GM12878 (cell line): Measurements from ENCODE around the gene EEF1E1. TPM values are rescaled to one million over a fixed set of nuclear protein-coding genes. Genes with fewer than 3 reads are reported as not detected.

Experiments
- ATAC-seq: fragments of 200-7000 bp; cut with Tn5 transposase; 3 replicates; pipeline ENCODE4 v1.9.1; 2020; ENCODE audit warnings: mild to moderate bottlenecking, moderate library complexity
- Bru-seq: library from RNA; stranded (reverse); fragments of 400-500 nt; gene quantifications from one replicate; lab custom pipeline; 2021; lab: Mats Ljungman, UMichigan
- BruChase-seq, 2 experiments: library from RNA; stranded (reverse); fragments of 400-500 nt; gene quantifications; one replicate each; lab custom pipeline; 2021; lab: Mats Ljungman, UMichigan
- BruUV-seq: library from RNA; stranded (reverse); fragments of 400-500 nt; replicated peaks from 2 replicates; lab custom pipeline; 2021; lab: Mats Ljungman, UMichigan
- CTCF ChIA-PET: fragments of 300-600 bp; sonication (Branson Sonifier 250); formaldehyde crosslinking; extraction: SDS; loops from one replicate; lab custom pipeline; 2021; ENCODE audit warnings: inconsistent platforms; lab: Yijun Ruan, JAX
- POLR2A ChIA-PET: fragments of 350-600 bp; formaldehyde crosslinking; extraction: SDS; loops from one replicate; lab custom pipeline; 2021; ENCODE audit warnings: inconsistent platforms; lab: Charles Lee
- RAD21 ChIA-PET: fragments of 300-600 bp; sonication (Branson Sonifier 250); formaldehyde crosslinking; loops from one replicate; lab custom pipeline; 2023; ENCODE audit warnings: antibody characterized with exemption; ENCODE audit not compliant: unreplicated experiment; lab: Charles Lee
- SMC1A ChIA-PET: fragments of 300-600 bp; sonication (Branson Sonifier 250); formaldehyde crosslinking; loops from one replicate; lab custom pipeline; 2023; ENCODE audit not compliant: unreplicated experiment, uncharacterized antibody; lab: Charles Lee
- DNase-seq: peaks from one replicate; pipeline ENCODE4 v3.0.0-alpha.2; 2011; ENCODE audit warnings: low read depth, low spot score
- FAIRE-seq: peaks from 3 replicates; lab custom pipeline; 2011; peaks lifted over from hg19 to GRCh38; lab: Jason Lieb, UNC
- H2AFZ ChIP-seq: 2 replicates; pipeline ENCODE4 v1.6.0; 2011; ENCODE audit warnings: low read depth, low read length, control low read depth; ENCODE audit not compliant: control insufficient read depth
- H3K27ac ChIP-seq: 2 replicates; pipeline ENCODE4 v1.5.1; 2011; ENCODE audit warnings: control low read depth; ENCODE audit not compliant: control insufficient read depth, insufficient read depth
- H3K27me3 ChIP-seq, 2 experiments: replicated peaks in 1 of 2; 2 replicates each; pipeline versions ENCODE4 v1.6.0 to v1.6.1; 2011; ENCODE audit warnings: low read length in 1 of 2; ENCODE audit not compliant: control insufficient read depth in 2 of 2, insufficient read depth in 2 of 2
- H3K36me3 ChIP-seq, 2 experiments: 2 replicates each; pipeline ENCODE4 v1.5.1; 2011; ENCODE audit warnings: low read length in 1 of 2; ENCODE audit not compliant: control insufficient read depth in 2 of 2, insufficient read depth in 2 of 2
- H3K4me1 ChIP-seq: 2 replicates; pipeline ENCODE4 v1.6.1; 2011; ENCODE audit warnings: mild to moderate bottlenecking, low read length, moderate library complexity, mixed read lengths; ENCODE audit not compliant: control insufficient read depth, insufficient read depth
- H3K4me2 ChIP-seq: 2 replicates; pipeline ENCODE4 v1.6.0; 2011; ENCODE audit warnings: control low read depth; ENCODE audit not compliant: control insufficient read depth, insufficient read depth
- H3K4me3 ChIP-seq: fragments of 200-600 bp; sonication (generic); 2 replicates; pipeline ENCODE4 v1.5.1; 2016
- H3K79me2 ChIP-seq: 2 replicates; pipeline ENCODE4 v1.6.0; 2011; ENCODE audit warnings: low read length; ENCODE audit not compliant: control insufficient read depth, insufficient read depth
- H3K9ac ChIP-seq: 2 replicates; pipeline ENCODE4 v1.8.0; 2011; ENCODE audit warnings: low read length, control low read depth, mixed read lengths; ENCODE audit not compliant: control insufficient read depth, insufficient read depth
- H3K9me3 ChIP-seq: replicated peaks from 3 replicates; pipeline ENCODE4 v1.5.1; 2011; ENCODE audit warnings: mild to moderate bottlenecking, low read length; ENCODE audit not compliant: control insufficient read depth, insufficient read depth
- H4K20me1 ChIP-seq: 2 replicates; pipeline ENCODE4 v1.6.0; 2011; ENCODE audit not compliant: control insufficient read depth, insufficient read depth
- NFYB ChIP-seq: IDR thresholded peaks from 2 replicates; pipeline ENCODE4 v1.6.1; 2011; ENCODE audit warnings: low read depth, mild to moderate bottlenecking, low read length, improper control_type of control experiment, moderate library complexity; ENCODE audit not compliant: insufficient read depth
- POU2F2 ChIP-seq: IDR thresholded peaks from 3 replicates; pipeline ENCODE4 v1.6.1; 2011; ENCODE audit warnings: low read depth, mild to moderate bottlenecking, low read length, borderline replicate concordance
- SP1 ChIP-seq: IDR thresholded peaks from one replicate; pipeline ENCODE4 v1.6.1; 2011; ENCODE audit warnings: low read depth, low read length
- WGBS: methylation state at CpG from one replicate; pipeline ENCODE4 v1.1.6; 2016; ENCODE audit warnings: low lambda C conversion rate; ENCODE audit not compliant: insufficient replicate concordance, insufficient coverage; ENCODE audit errors: missing lambda C conversion rate; 5-methylcytosine and 5-hydroxymethylcytosine counted together
- in situ Hi-C: fragments of 300-500 bp; cut with MboI; formaldehyde crosslinking; loops from 9 replicates; pipeline ENCODE4 v1.14.3; 2018; ENCODE audit warnings: mixed read lengths
- intact Hi-C: fragments of 100-400 bp; cut with micrococcal nuclease; formaldehyde crosslinking; loops from one replicate; pipeline ENCODE4 v1.14.2; 2022; ENCODE audit not compliant: unreplicated experiment
- long read RNA-seq, 2 experiments: library from polyadenylated mRNA; unstranded; transcript quantifications; one replicate each; pipeline ENCODE4 v2.0.0, GENCODE V29; 2019 to 2020
- polyA minus RNA-seq, 3 experiments: library from RNA; depleted of rRNA, polyadenylated mRNA; stranded (reverse); fragments of >200 nt; gene quantifications; 2 replicates each; pipeline ENCODE4 v1.2.3, GENCODE V29; 2011
- polyA plus RNA-seq, 11 experiments: library from polyadenylated mRNA; depleted of rRNA in 4 of 11; unstranded in 6 of 11; stranded (reverse) in 5 of 11; fragments of >200 nt; fragmentation: Nextera tagmentation in 4 of 11; fragmentation: Illumina TruSeq in 1 of 11; extraction: Ambion mirVana in 4 of 11; extraction: Trizol in 1 of 11; gene quantifications; 1 replicate in 1 of 11; 2 replicates in 10 of 11; pipeline versions ENCODE4 v1.2.1 to v1.2.3, GENCODE V29; 2011 to 2016; ENCODE audit warnings: inconsistent platforms in 2 of 11, missing spikeins in 2 of 11, low read depth in 1 of 11
- total RNA-seq, 4 experiments: library from RNA; depleted of rRNA in 3 of 4; stranded (reverse); fragments of >200 nt in 3 of 4; fragmentation: Illumina TruSeq in 1 of 4; extraction: Trizol in 1 of 4; gene quantifications; 2 replicates each; pipeline versions ENCODE4 v1.2.1 to v1.2.3, GENCODE V29; 2013 to 2021
- TF ChIP-seq, protein P1 (sequence below): IDR thresholded peaks from 2 replicates; pipeline ENCODE4 v1.6.1; 2012; ENCODE audit warnings: mild to moderate bottlenecking, low read depth, low read length
- TF ChIP-seq, protein P2 (sequence below): fragments of 450-650 bp; IDR thresholded peaks from 2 replicates; pipeline ENCODE4 v1.6.1; 2018; ENCODE audit warnings: mild to moderate bottlenecking, low read depth, moderate library complexity; ENCODE audit not compliant: partially characterized antibody

EEF1E1 gene
- 37.4 and 42.4 TPM in 2 replicates for total RNA-seq (2013; cell fraction: nucleolus; rRNA removed)
- total RNA-seq (2014; rRNA removed) (69.4 and 72.2 TPM in 2 replicates), total RNA-seq (2014; rRNA removed; fragmentation: Illumina TruSeq; extraction: Trizol) (124 and 136 TPM in 2 replicates), total RNA-seq (2021) (53.5 and 55.3 TPM in 2 replicates), polyA plus RNA-seq (2011; rRNA removed) (117 and 154 TPM in 2 replicates), polyA plus RNA-seq (2014; fragmentation: Illumina TruSeq; extraction: Trizol) (102 and 127 TPM in 2 replicates), polyA plus RNA-seq (2014; fragmentation: Nextera tagmentation; extraction: Ambion mirVana) (100 to 1,000 TPM; 594 to 668 TPM), polyA plus RNA-seq (2014; rRNA removed) (87.8 and 119 TPM in 2 replicates), polyA plus RNA-seq (2016; fragmentation: Nextera tagmentation; extraction: Ambion mirVana) (100 to 1,000 TPM; 175 to 188 TPM), polyA minus RNA-seq (2011; rRNA and poly(A)+ RNA removed) (16.8 and 29.6 TPM in 2 replicates), Bru-seq, nascent RNA (percentile 81 among the genes with signal in this experiment), BruChase-seq, experiment 1, labeled RNA remaining after a 6-hour chase (percentile 89 among the genes with signal in this experiment), BruChase-seq, experiment 2, labeled RNA remaining after a 2-hour chase (percentile 87 among the genes with signal in this experiment)
- polyA plus RNA-seq (2011; ENCODE audit: low read depth) = 42.6 TPM
- polyA plus RNA-seq (2011; cell fraction: cytosol; rRNA removed) = 58.8 and 59.1 TPM in 2 replicates
- 34.3 and 37.5 TPM in 2 replicates for polyA plus RNA-seq (2011; cell fraction: nucleus; rRNA removed)
- polyA plus RNA-seq (2012) = 42.1 and 46.4 TPM in 2 replicates
- polyA minus RNA-seq (2011; cell fraction: cytosol; rRNA and poly(A)+ RNA removed) = 15.8 and 16.8 TPM in 2 replicates
- polyA minus RNA-seq (2011; cell fraction: nucleus; rRNA and poly(A)+ RNA removed) = 13.2 and 25.8 TPM in 2 replicates
- long read RNA-seq, experiment 1, transcript EEF1E1-205 (3 exons, 654 nt) = minor isoform, 20 of 84 reads
- long read RNA-seq, experiment 1, transcript EEF1E1-201 (4 exons, 1,077 nt) = major isoform, 57 of 84 reads
- long read RNA-seq, experiment 1, partial matches to known transcripts = 2 of 84 reads
- long read RNA-seq, experiment 1, other reads (novel, unspliced or antisense) = 2 of 84 reads
- long read RNA-seq, experiment 2, transcript EEF1E1-205 (3 exons, 654 nt) = minor isoform, 67 of 362 reads
- long read RNA-seq, experiment 2, transcript EEF1E1-201 (4 exons, 1,077 nt) = major isoform, 274 of 362 reads
- long read RNA-seq, experiment 2, partial matches to known transcripts = 7 of 362 reads
- long read RNA-seq, experiment 2, other reads (novel, unspliced or antisense) = 8 of 362 reads

DNA sequence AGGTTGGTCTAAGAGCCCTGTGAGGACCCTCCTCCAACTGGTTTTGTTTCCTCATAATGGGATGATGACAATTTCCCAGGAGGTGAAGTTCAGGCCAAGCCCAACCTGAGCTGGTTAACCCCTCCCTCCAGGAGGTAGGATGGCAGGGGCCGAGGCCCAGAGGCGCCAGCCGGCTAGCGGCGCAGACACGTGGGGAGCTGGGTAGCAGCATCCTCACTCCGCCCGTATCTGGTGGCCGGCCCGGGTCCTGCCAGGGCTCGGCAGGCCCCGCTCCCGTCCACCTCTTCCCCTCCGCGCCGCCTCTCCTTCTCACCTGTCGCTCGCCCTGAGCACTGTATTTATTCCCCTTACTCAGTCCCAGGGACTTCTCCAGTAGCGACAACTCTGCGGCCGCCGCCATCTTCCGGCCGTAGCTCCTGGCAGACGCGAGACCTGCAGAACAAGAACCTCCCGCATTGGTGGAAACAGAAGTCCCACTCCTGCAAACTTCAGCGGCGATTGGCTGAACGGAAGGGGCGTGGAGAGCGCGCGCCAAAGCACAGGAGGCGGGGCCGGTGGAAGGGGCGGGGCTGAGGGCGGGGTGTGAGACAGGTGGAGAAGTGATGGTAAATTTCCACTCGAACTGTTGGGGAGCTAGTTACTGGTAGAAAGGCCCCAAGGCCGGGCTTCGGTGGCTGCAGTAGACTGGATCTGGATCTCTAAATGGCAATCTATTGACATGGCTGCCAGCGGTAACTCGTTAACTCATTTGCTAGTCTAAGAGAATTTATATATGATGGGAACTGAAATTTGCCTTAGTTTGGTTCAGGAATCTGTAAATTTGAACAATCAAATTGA lies at the start of gene EEF1E1:
Gene EEF1E1, minus strand, starts transcription at position 427 of the 837 bp plus-strand sequence. Its CDS starts 27 bp downstream, at position 400.
- no peaks in the 10 kb centered on the region for H4K20me1 ChIP-seq
- H3K9me3 ChIP-seq = no peaks in the 10 kb centered on the region
- ChIA-PET POLR2A (interaction anchor here (1.1 to 2.0 kb wide), 3 partner anchors 11 to 38 kb away, joined by 3 to 21 read pairs (median 3); partner anchors contain the start of gene BLOC1S5), RAD21 (interaction anchor here (0.8 to 2.2 kb wide), 4 partner anchors 29 to 116 kb away, joined by 3 to 20 read pairs (median 4); partner anchors contain the start of gene BLOC1S5), SMC1A (interaction anchor here (0.8 to 1.6 kb wide), 4 partner anchors 12 to 117 kb away, joined by 3 to 10 read pairs (median 5); partner anchors contain the start of gene BLOC1S5), CTCF (interaction anchor here (0.8 to 2.1 kb wide), 6 partner anchors 24 to 379 kb away, joined by 3 to 11 read pairs (median 4); no protein-coding TSS in a partner anchor)
- H3K79me2 ChIP-seq = peaks cover 43% of the 10 kb centered on the region
- BruUV-seq = TSS peak; percentile 70
- FAIRE-seq (peak; percentile 64), ATAC-seq (peak; percentile 99), DNase-seq (peak; percentile 77)
- H3K4me2 ChIP-seq = peak within 1 kb of the TSS; percentile 91
- peak within 1 kb of the TSS; percentile 84 for H3K9ac ChIP-seq
- H3K4me1 ChIP-seq = peaks cover 3% of the 10 kb centered on the region
- 3% methylated on average over 39 of the region's 43 CpGs for WGBS
- no peaks in the 10 kb centered on the region for H3K27me3 ChIP-seq
- intact Hi-C loops (loop anchor here (2.0 kb wide), 1 partner anchor 38 kb away; the partner anchor contains the start of gene BLOC1S5), in situ Hi-C loops (no loop called here)
- peak within 1 kb of the TSS; percentile 83 for H3K4me3 ChIP-seq
- H3K36me3 ChIP-seq = no peaks in the 10 kb centered on the region
- peak within 1 kb of the TSS; percentile 89 for H2AFZ ChIP-seq
- H3K27ac ChIP-seq = peak within 1 kb of the TSS; percentile 57
- TF ChIP-seq, protein P1, sequence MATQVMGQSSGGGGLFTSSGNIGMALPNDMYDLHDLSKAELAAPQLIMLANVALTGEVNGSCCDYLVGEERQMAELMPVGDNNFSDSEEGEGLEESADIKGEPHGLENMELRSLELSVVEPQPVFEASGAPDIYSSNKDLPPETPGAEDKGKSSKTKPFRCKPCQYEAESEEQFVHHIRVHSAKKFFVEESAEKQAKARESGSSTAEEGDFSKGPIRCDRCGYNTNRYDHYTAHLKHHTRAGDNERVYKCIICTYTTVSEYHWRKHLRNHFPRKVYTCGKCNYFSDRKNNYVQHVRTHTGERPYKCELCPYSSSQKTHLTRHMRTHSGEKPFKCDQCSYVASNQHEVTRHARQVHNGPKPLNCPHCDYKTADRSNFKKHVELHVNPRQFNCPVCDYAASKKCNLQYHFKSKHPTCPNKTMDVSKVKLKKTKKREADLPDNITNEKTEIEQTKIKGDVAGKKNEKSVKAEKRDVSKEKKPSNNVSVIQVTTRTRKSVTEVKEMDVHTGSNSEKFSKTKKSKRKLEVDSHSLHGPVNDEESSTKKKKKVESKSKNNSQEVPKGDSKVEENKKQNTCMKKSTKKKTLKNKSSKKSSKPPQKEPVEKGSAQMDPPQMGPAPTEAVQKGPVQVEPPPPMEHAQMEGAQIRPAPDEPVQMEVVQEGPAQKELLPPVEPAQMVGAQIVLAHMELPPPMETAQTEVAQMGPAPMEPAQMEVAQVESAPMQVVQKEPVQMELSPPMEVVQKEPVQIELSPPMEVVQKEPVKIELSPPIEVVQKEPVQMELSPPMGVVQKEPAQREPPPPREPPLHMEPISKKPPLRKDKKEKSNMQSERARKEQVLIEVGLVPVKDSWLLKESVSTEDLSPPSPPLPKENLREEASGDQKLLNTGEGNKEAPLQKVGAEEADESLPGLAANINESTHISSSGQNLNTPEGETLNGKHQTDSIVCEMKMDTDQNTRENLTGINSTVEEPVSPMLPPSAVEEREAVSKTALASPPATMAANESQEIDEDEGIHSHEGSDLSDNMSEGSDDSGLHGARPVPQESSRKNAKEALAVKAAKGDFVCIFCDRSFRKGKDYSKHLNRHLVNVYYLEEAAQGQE = no peak
- TF ChIP-seq NFYB (peak; percentile 61; the same call in 1 of the 2 replicates), POU2F2 (peak; percentile 65; the same call in 1 of the 3 replicates), SP1 (peak; percentile 89)
- TF ChIP-seq, protein P2, sequence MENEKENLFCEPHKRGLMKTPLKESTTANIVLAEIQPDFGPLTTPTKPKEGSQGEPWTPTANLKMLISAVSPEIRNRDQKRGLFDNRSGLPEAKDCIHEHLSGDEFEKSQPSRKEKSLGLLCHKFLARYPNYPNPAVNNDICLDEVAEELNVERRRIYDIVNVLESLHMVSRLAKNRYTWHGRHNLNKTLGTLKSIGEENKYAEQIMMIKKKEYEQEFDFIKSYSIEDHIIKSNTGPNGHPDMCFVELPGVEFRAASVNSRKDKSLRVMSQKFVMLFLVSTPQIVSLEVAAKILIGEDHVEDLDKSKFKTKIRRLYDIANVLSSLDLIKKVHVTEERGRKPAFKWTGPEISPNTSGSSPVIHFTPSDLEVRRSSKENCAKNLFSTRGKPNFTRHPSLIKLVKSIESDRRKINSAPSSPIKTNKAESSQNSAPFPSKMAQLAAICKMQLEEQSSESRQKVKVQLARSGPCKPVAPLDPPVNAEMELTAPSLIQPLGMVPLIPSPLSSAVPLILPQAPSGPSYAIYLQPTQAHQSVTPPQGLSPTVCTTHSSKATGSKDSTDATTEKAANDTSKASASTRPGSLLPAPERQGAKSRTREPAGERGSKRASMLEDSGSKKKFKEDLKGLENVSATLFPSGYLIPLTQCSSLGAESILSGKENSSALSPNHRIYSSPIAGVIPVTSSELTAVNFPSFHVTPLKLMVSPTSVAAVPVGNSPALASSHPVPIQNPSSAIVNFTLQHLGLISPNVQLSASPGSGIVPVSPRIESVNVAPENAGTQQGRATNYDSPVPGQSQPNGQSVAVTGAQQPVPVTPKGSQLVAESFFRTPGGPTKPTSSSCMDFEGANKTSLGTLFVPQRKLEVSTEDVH = no peak
